Tibial artery (tissue), 4 donors: Measurements from ENCODE around the gene DUS3L.

Source experiments
- DNase-seq, 2 donors: peaks; one replicate each; pipeline ENCODE4 v3.0.0-alpha.2; 2019
- H3K27ac ChIP-seq, 2 donors: fragments of 200-600 bp; sonication (generic) in 1 of 2; 1 replicate in 1 of 2; 2 replicates in 1 of 2; pipeline ENCODE4 v1.5.1; 2018 to 2019; ENCODE audit warnings: mild to moderate bottlenecking in 1 of 2
- H3K27me3 ChIP-seq, 2 donors: fragments of 200-600 bp; sonication (generic) in 1 of 2; one replicate each; pipeline versions ENCODE4 v1.5.1 to v1.6.0; 2016 to 2019
- H3K36me3 ChIP-seq, 3 donors: fragments of 200-600 bp; sonication (generic) in 2 of 3; one replicate each; pipeline ENCODE4 v1.5.1; 2016 to 2019; ENCODE audit warnings: mild to moderate bottlenecking in 2 of 3
- H3K4me1 ChIP-seq, 4 donors: fragments of 200-600 bp; sonication (generic) in 2 of 4; 1 replicate in 3 of 4; 2 replicates in 1 of 4; pipeline ENCODE4 v1.5.1; 2016 to 2019
- H3K4me3 ChIP-seq, 2 donors: fragments of 200-600 bp; sonication (generic) in 1 of 2; 1 replicate in 1 of 2; 2 replicates in 1 of 2; pipeline ENCODE4 v1.5.1; 2018 to 2019; ENCODE audit warnings: mild to moderate bottlenecking in 2 of 2
- H3K9me3 ChIP-seq, 3 donors: fragments of 200-600 bp; sonication (generic) in 1 of 3; one replicate each; pipeline ENCODE4 v1.5.1; 2016 to 2019
- CTCF ChIP-seq, 2 experiments: fragments of 200-600 bp in 1 of 2; fragments of 450-650 bp in 1 of 2; IDR thresholded peaks; one replicate each; pipeline ENCODE4 v1.5.1; 2017 to 2019; ENCODE audit warnings: antibody characterized with exemption in 2 of 2, mild to moderate bottlenecking in 1 of 2, moderate library complexity in 1 of 2
- intact Hi-C: fragments of 100-400 bp; cut with DNase I; formaldehyde crosslinking; loops from one replicate; pipeline ENCODE4 v1.15.0; 2023; ENCODE audit warnings: low total_unique reads

The DUS3L gene

GRCh38 chr19:5800361-5801270 lies 9.7 kb upstream of the DUS3L start:
- Histone ChIP-seq H3K27ac (no peak overlapping the region), H3K4me1 (peaks cover 0 to 20% (median 7%) of the 10 kb centered on the region in 4 donors), H3K27me3 (peaks cover 0 to 75% of the 10 kb centered on the region in 2 donors), H3K4me3 (no peak overlapping the region), H3K9me3 (no peaks in the 10 kb centered on the region), H3K36me3 (no peaks in the 10 kb centered on the region)
- no peak for TF ChIP-seq CTCF (IDR thresholded peaks at IDR 0.05)
- intact Hi-C loops: no loop called here
- DNase-seq: no peak

GRCh38 chr19:5799247-5800241 lies 8.6 kb upstream of the DUS3L start:
- H3K36me3 ChIP-seq: no peaks in the 10 kb centered on the region
- intact Hi-C loops: no loop called here
- no peak for TF ChIP-seq CTCF (IDR thresholded peaks at IDR 0.05)
- H3K4me3 ChIP-seq: no peak overlapping the region
- no peak for DNase-seq
- H3K27me3 ChIP-seq: peaks cover 0 to 69% of the 10 kb centered on the region in 2 donors
- peaks cover 0 to 17% (median 7%) of the 10 kb centered on the region in 4 donors for H3K4me1 ChIP-seq
- H3K27ac ChIP-seq: no peak overlapping the region
- H3K9me3 ChIP-seq: no peaks in the 10 kb centered on the region

GRCh38 chr19:5798244-5798643 lies 7.3 kb upstream of the DUS3L start:
- H3K27me3 ChIP-seq: peaks cover 0 to 58% of the 10 kb centered on the region in 2 donors
- H3K36me3 ChIP-seq: no peaks in the 10 kb centered on the region
- no peak overlapping the region for H3K4me3 ChIP-seq
- H3K4me1 ChIP-seq: peaks cover 0 to 7% (median 0%) of the 10 kb centered on the region in 4 donors
- no peak for DNase-seq
- TF ChIP-seq CTCF (IDR thresholded peaks at IDR 0.05): no peak
- intact Hi-C loops: no loop called here
- H3K27ac ChIP-seq: no peak overlapping the region
- H3K9me3 ChIP-seq: no peaks in the 10 kb centered on the region

- no peak overlapping the region for H3K27ac ChIP-seq
- peaks cover 0 to under 1% (median 0%) of the 10 kb centered on the region in 4 donors for H3K4me1 ChIP-seq
- intact Hi-C loops: no loop called here
- no peaks in the 10 kb centered on the region for H3K36me3 ChIP-seq
- DNase-seq: no peak
- no peak overlapping the region for H3K4me3 ChIP-seq
- peaks cover 0 to 31% of the 10 kb centered on the region in 2 donors for H3K27me3 ChIP-seq
- H3K9me3 ChIP-seq: no peaks in the 10 kb centered on the region
- no peak for TF ChIP-seq CTCF (IDR thresholded peaks at IDR 0.05)
These were observed 4.5 kb upstream of the DUS3L start for GRCh38 chr19:5795382-5795919.

- Histone ChIP-seq H3K4me3 (no peak overlapping the region), H3K27ac (no peak overlapping the region), H3K27me3 (peaks cover 0 to 10% of the 10 kb centered on the region in 2 donors), H3K4me1 (peaks cover 0 to 8% (median 7%) of the 10 kb centered on the region in 4 donors), H3K36me3 (peaks cover 19 to 20% (median 19%) of the 10 kb centered on the region in 3 donors), H3K9me3 (no peaks in the 10 kb centered on the region)
- intact Hi-C loops: no loop called here
- TF ChIP-seq CTCF (IDR thresholded peaks at IDR 0.05): no peak
- no peak for DNase-seq
These were observed 2.2 kb upstream of the DUS3L start for GRCh38 chr19:5793188-5793587.
